Measurements from ENCODE around the gene MED27. TPM values are rescaled to one million over a fixed set of nuclear protein-coding genes. Genes with fewer than 3 reads are reported as not detected.
A peak's percentile ranks its signal among the peaks of the same experiment; 100 is the strongest.

The MED27 gene
- total RNA-seq, 2 donors from 2014 or later = 12.0 to 18.8 TPM

- intact Hi-C loops (cut with DNase I) = no loop called here
- H3K4me3 ChIP-seq = no peak overlapping the region
- no peak for DNase-seq
- H3K27ac ChIP-seq = no peak overlapping the region
- H3K36me3 ChIP-seq = no peaks in the 10 kb centered on the region
- H3K9ac ChIP-seq (ENCODE audit: low read depth in 2 of 2, low read length in 2 of 2) = no peak overlapping the region
- H3K9me3 ChIP-seq = no peaks in the 10 kb centered on the region
- TF ChIP-seq CTCF (IDR thresholded peaks at IDR 0.05) = no peak
- H3K27me3 ChIP-seq = peaks cover 9% of the 10 kb centered on the region
- no peaks in the 10 kb centered on the region for H3K4me1 ChIP-seq
Observed at GRCh38 chr9:132124800-132125199, 45.1 kb upstream of the MED27 start.

- Histone ChIP-seq H3K4me3 (no peak overlapping the region), H3K36me3 (no peaks in the 10 kb centered on the region), H3K4me1 (no peaks in the 10 kb centered on the region), H3K27ac (no peak overlapping the region), H3K9ac (ENCODE audit: low read depth in 2 of 2, low read length in 2 of 2) (no peak overlapping the region), H3K27me3 (peaks cover 4% of the 10 kb centered on the region), H3K9me3 (no peaks in the 10 kb centered on the region)
- intact Hi-C loops (cut with DNase I) = no loop called here
- no peak for TF ChIP-seq CTCF (IDR thresholded peaks at IDR 0.05)
- no peak for DNase-seq
Observed at GRCh38 chr9:132121021-132121420, 41.4 kb upstream of the MED27 start.

GRCh38 chr9:132117694-132118093 lies 38.0 kb upstream of the MED27 start:
- H3K9me3 ChIP-seq = no peaks in the 10 kb centered on the region
- no peaks in the 10 kb centered on the region for H3K36me3 ChIP-seq
- no peak for TF ChIP-seq CTCF (IDR thresholded peaks at IDR 0.05)
- no peak overlapping the region for H3K27ac ChIP-seq
- no peaks in the 10 kb centered on the region for H3K27me3 ChIP-seq
- intact Hi-C loops (cut with DNase I) = no loop called here
- H3K4me3 ChIP-seq = no peak overlapping the region
- no peak for DNase-seq
- no peak overlapping the region for H3K9ac ChIP-seq (ENCODE audit: low read depth in 2 of 2, low read length in 2 of 2)
- no peaks in the 10 kb centered on the region for H3K4me1 ChIP-seq

- H3K4me3 ChIP-seq = no peak overlapping the region
- no peak for DNase-seq
- no peaks in the 10 kb centered on the region for H3K9me3 ChIP-seq
- H3K9ac ChIP-seq (ENCODE audit: low read depth in 2 of 2, low read length in 2 of 2) = no peak overlapping the region
- no peaks in the 10 kb centered on the region for H3K27me3 ChIP-seq
- H3K27ac ChIP-seq = no peak overlapping the region
- intact Hi-C loops (cut with DNase I) = no loop called here
- H3K36me3 ChIP-seq = no peaks in the 10 kb centered on the region
- no peak for TF ChIP-seq CTCF (IDR thresholded peaks at IDR 0.05)
- H3K4me1 ChIP-seq = no peaks in the 10 kb centered on the region
Observed at GRCh38 chr9:132116583-132116982, 36.9 kb upstream of the MED27 start.

- TF ChIP-seq CTCF (IDR thresholded peaks at IDR 0.05) = no peak
- intact Hi-C loops (cut with DNase I) = no loop called here
- no peak overlapping the region for H3K4me3 ChIP-seq
- no peaks in the 10 kb centered on the region for H3K36me3 ChIP-seq
- H3K9me3 ChIP-seq = no peaks in the 10 kb centered on the region
- no peaks in the 10 kb centered on the region for H3K27me3 ChIP-seq
- H3K27ac ChIP-seq = no peak overlapping the region
- DNase-seq = peak; percentile 34
- no peaks in the 10 kb centered on the region for H3K4me1 ChIP-seq
- no peak overlapping the region for H3K9ac ChIP-seq (ENCODE audit: low read depth in 2 of 2, low read length in 2 of 2)
Observed at GRCh38 chr9:132114102-132114707, 34.5 kb upstream of the MED27 start.

All from colonic mucosa (tissue), 4 donors.